ENCODE data around the gene LMO7.

Gene LMO7

DNA sequence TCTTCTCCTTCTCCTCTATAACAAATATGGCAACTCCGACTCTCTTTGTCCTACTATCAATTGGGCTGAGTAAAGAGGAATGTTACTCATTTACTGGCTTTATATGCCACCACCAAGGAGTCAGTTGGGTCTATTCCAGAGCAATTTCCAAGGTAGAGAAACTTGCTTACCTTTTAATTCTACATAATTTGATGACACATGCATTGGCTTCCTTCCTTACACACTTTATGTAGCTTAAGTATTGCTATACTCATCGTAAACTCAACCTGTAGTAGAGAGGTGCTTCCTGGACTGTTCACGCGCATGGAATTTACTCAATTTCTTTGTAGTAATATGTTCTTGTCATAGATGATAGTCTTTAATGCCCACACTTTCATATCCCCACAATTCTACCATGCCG lies 160.7 kb downstream of the LMO7 start:
- in situ Hi-C loops (cut with MboI; ENCODE audit: low sequenced_read_pairs): no loop called here

- in situ Hi-C loops (cut with MboI; ENCODE audit: low sequenced_read_pairs): no loop called here
Observed at GRCh38 chr13:75797239-75797638, 161.1 kb downstream of the LMO7 start.

- in situ Hi-C loops (cut with MboI; ENCODE audit: low sequenced_read_pairs): no loop called here
Observed at GRCh38 chr13:75797719-75798118, 161.6 kb downstream of the LMO7 start.

- in situ Hi-C loops (cut with MboI; ENCODE audit: low sequenced_read_pairs): no loop called here
Observed at GRCh38 chr13:75798353-75799255, 162.5 kb downstream of the LMO7 start.

DNA sequence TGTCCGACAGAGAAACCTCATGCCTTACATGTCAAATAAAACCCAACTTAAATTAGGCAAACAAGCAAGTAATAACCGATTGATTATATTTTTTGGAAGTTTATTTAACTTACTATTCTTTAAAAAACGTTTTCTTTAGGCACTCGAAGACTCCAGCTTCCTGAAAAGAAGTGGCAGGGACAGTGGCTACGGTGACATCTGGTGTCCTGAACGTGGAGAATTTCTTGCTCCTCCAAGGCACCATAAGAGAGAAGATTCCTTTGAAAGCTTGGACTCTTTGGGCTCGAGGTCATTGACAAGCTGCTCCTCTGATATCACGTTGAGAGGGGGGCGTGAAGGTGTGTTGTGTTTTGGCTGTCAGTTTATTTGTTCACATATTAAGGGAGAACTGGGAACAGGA lies 164.4 kb downstream of the LMO7 start:
- in situ Hi-C loops (cut with MboI; ENCODE audit: low sequenced_read_pairs): no loop called here

DNA sequence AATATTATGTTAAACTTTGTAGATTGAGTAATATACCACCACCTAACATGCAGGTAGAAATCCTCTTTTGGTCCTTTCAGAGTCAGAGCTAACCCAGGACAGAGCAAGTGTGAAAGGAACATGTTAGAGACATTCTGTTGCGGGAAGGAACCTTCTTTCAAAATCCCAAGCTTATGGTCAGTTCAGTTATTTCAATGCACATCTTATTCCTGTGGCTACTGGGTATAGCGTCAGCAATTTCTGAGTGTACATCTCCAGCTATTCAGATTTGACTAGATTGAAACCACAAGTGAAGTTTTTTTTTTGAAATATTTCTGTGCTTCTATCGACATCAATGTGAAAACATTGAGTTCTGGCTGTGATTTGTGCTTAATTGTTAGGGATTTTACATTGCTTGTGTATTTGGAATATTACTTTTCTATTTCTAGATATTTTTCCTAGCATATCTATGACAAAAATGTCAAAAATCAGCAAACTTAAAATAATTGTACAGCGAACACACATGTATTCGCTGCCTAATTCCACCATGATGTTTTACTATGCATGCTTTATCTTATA lies 165.3 kb downstream of the LMO7 start:
- in situ Hi-C loops (cut with MboI; ENCODE audit: low sequenced_read_pairs): no loop called here

GRCh38 chr13:75802161-75802560 lies 166.0 kb downstream of the LMO7 start:
- in situ Hi-C loops (cut with MboI; ENCODE audit: low sequenced_read_pairs): no loop called here

DNA sequence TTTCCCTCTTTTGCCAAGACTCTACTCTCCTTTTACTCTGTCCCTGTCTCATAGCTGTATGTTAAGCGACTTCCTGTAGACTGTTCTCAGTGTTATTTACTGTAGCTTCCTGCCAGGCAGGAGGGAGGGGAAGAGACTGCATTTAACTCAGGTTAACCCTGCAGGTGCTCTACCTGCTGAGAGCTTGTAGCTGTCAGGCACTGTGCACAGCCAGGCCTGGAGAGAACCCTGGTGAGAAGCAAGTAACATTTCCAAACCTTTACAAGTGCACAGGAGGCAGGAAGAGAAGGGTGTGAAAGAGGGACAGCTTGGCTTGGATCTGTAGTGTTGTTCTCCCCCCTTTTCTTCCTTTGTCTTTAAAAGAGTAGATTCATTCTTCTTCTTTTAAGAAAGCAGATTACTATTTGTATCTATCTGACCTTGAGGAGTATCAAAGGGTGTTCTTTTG lies 167.1 kb downstream of the LMO7 start:
- in situ Hi-C loops (cut with MboI; ENCODE audit: low sequenced_read_pairs): no loop called here

DNA sequence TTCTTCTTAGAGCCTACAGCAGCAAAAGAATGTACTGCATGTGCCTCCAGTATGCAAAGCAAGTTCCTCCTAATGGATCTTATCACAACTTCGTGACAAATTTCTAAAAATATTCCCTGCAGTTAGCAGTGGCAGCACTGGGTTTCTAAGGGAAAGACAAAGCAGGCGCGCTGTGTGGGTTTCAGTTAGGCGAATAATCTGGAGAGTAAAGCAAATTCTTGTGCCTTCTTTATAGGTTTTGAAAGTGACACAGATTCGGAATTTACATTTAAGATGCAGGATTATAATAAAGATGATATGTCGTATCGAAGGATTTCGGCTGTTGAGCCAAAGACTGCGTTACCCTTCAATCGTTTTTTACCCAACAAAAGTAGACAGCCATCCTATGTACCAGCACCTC lies 167.9 kb downstream of the LMO7 start:
- in situ Hi-C loops (cut with MboI; ENCODE audit: low sequenced_read_pairs): no loop called here

GRCh38 chr13:75804605-75805004 lies 168.5 kb downstream of the LMO7 start:
- in situ Hi-C loops (cut with MboI; ENCODE audit: low sequenced_read_pairs): no loop called here

- in situ Hi-C loops (cut with MboI; ENCODE audit: low sequenced_read_pairs): no loop called here
Observed at GRCh38 chr13:75806117-75806516, 170.0 kb downstream of the LMO7 start.

GRCh38 chr13:75811361-75811760 lies 175.2 kb downstream of the LMO7 start:
- in situ Hi-C loops (cut with MboI; ENCODE audit: low sequenced_read_pairs): no loop called here

DNA sequence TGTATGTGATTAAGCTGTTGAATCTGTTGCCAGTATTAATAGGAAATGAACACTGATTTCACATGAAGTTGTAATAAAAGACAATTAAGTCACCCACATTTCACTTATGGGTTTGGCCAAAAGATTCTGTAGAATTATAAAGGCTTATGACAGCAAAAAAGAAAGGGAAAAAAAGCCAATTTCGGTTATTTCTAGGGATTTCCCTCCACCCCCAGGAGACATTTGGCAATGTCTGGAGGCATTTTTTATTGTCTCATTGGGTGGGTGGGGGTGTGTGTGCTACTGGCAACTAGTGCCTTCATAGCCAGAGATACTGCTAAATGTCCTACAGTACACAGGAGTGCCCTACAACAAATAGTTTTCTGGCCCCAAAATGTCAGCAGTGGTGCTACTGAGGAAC lies 175.7 kb downstream of the LMO7 start:
- in situ Hi-C loops (cut with MboI; ENCODE audit: low sequenced_read_pairs): no loop called here

DNA sequence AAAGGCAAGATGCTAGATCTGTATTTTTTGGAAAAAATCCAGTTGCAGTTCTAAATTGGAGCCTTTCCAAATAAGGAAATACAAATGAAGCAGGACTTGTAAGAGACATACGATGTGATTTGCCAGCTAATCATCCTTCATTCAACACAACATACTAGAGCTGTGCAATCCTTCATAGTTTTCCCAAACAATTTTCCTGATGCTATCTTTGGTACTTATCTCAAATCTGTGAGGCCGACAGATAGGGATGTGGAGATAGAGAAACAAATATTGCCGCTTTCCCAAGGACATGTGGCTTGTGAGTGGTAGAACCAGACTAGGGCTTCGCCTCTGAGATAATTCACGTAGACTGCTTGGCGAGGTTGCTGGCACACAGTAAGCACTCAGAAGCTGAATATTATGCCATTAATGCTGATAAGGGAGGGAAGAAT lies 176.6 kb downstream of the LMO7 start:
- in situ Hi-C loops (cut with MboI; ENCODE audit: low sequenced_read_pairs): no loop called here

- in situ Hi-C loops (cut with MboI; ENCODE audit: low sequenced_read_pairs): no loop called here
Observed at GRCh38 chr13:75813323-75813722, 177.2 kb downstream of the LMO7 start.

DNA sequence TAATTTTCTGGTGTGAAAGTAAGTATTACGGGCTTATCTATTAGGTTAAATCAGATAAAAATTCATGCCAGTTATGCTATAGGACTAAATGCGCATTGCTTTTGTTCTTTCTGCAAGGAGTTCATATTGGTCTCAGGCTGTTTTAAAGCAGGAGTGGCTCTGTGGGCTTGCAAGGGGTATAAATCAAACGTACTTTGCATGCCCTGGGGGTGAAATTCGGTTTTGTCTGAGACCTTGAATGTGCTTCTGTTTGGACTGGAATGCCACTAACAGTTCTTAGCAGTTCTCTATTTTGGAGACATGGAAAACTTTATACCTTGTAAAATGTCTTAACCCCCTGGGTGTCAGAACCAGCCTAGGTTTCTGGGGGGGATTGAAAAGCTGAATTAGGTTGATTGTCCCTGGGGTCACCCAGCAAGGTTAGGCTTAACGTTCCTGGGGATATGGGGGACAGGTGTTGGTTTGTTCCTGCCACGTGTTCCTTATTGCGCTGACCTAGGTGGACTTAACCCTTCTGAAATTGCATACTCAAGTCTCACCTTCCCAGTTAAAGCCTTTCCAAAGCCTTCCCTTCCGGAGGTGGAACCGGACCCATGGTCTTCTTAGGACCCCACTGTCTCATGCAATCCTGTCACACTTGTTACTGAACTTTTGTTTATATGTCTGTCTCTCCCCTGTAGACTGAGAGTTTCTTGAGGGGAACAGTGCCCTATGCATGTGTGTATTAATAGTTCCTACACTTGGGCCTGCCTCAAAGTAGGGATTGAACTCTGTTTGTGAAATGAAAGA lies 182.2 kb downstream of the LMO7 start:
- in situ Hi-C loops (cut with MboI; ENCODE audit: low sequenced_read_pairs): no loop called here

DNA sequence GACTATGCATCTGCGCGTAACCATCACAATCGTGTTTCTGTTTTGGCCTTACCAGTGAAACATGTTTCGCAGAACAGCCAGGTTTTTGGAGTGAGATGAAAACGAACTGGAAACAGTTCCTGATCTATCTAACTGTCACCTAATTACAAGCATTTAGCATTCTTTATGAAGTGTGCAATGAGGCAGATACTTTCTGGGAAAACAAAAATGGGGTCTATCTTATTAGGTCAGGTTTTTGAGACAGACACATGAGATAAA lies 182.8 kb downstream of the LMO7 start:
- in situ Hi-C loops (cut with MboI; ENCODE audit: low sequenced_read_pairs): no loop called here

GRCh38 chr13:75825161-75825560 lies 189.0 kb downstream of the LMO7 start:
- in situ Hi-C loops (cut with MboI; ENCODE audit: low sequenced_read_pairs): no loop called here

- in situ Hi-C loops (cut with MboI; ENCODE audit: low sequenced_read_pairs): no loop called here
Observed at GRCh38 chr13:75825594-75825993, 189.5 kb downstream of the LMO7 start.

DNA sequence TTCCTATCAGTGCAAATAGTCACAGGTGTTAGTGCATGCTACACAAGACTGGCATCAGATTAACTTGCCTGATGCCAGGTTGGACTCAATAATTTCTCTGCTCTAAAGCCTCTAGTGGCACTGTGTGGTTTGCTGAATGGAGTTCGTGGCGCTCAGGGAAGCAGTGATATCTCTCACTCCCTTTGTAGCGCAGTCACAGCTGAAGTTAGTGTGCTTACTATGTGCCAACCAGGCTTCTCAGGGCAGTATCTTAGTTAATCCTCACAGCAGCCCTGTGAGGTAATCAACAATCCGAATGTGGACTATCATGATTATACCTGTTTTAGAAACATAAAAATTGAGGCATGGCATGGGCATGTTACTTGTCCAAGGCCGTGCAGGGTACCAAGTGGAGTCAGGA lies 190.3 kb downstream of the LMO7 start:
- in situ Hi-C loops (cut with MboI; ENCODE audit: low sequenced_read_pairs): no loop called here

DNA sequence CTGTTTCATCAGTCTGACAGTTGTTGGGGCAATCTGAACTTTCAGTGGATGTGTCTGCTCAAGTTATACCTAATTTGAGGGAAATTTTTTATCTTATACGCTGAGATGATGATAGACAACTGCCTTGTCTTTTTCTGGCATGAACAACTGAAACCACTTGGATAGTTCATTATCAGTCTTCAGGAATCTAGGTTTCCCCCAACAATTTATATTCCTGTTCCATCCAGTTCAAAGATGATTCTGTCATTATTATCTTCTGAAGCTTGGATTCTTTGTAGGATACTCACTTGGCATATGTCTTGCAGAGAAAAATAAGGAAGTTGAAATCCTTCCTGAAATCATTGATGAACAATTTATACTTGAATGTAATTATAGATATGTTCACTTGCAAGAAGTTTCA lies 193.7 kb downstream of the LMO7 start:
- in situ Hi-C loops (cut with MboI; ENCODE audit: low sequenced_read_pairs): no loop called here

DNA sequence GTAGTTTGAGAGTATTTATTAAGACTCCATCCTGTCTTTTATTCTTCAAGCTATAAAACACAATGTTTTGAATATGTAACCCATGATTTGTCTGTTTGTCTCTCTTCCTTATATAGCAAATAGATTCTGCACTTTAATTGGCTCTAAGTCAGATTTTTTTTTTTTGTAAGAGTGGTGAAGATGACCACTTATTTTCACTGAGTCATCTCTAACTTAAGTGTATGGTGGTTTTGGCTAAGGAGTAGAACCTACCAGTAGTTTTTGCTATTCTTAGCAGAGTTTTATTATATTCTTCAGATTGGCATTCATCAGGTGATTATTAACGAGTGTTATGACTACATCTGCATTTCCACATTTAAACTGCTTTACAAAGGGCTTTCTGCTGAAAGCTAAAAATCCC lies 194.7 kb downstream of the LMO7 start:
- in situ Hi-C loops (cut with MboI; ENCODE audit: low sequenced_read_pairs): no loop called here
